Adrenal gland (tissue), 5 donors: Measurements from ENCODE around the gene ZNF205.
"Not testable (repeated sequence)": the region's sequence is repeated elsewhere in the genome, so short reads cannot be mapped to it uniquely, and the experiment has no call there.

ENCODE experiments used
- CTCF ChIP-seq, 6 experiments: fragments of 450-650 bp in 4 of 6; fragments of 200-600 bp in 2 of 6; sonication (generic) in 1 of 6; IDR thresholded peaks; 1 replicate in 5 of 6; 2 replicates in 1 of 6; pipeline versions ENCODE4 v1.5.1 to v1.8.0; 2016 to 2021; ENCODE audit warnings: antibody characterized with exemption in 6 of 6, mild to moderate bottlenecking in 2 of 6, moderate library complexity in 1 of 6
- POLR2A ChIP-seq, 2 donors: fragments of 450-650 bp; IDR thresholded peaks; one replicate each; pipeline ENCODE4 v1.6.1; 2017; ENCODE audit warnings: antibody characterized with exemption in 2 of 2, mild to moderate bottlenecking in 2 of 2, moderate library complexity in 1 of 2
- donor health status: DM: no; HTN: no; CAD: no.

- not testable (repeated sequence) for TF ChIP-seq CTCF, POLR2A (IDR thresholded peaks at IDR 0.05)
Measured at GRCh38 chr16:3081957-3082356, 30.4 kb upstream of the ZNF205 start.
